Loucy (cell line): ENCODE results near the gene ABCA9.

ENCODE experiments used
- EZH2phosphoT487 ChIP-seq: fragments of 200-600 bp; IDR thresholded peaks from 2 replicates; pipeline ENCODE4 v1.6.1; 2018; ENCODE audit warnings: antibody characterized with exemption, mild to moderate bottlenecking, moderate library complexity, borderline replicate concordance
- TF ChIP-seq, protein P1 (sequence below): fragments of 200-600 bp; sonication (generic); conservative IDR thresholded peaks from 2 replicates; pipeline ENCODE4 v1.5.1; 2014; ENCODE audit warnings: mild to moderate bottlenecking, antibody characterized with exemption, low read length

DNA sequence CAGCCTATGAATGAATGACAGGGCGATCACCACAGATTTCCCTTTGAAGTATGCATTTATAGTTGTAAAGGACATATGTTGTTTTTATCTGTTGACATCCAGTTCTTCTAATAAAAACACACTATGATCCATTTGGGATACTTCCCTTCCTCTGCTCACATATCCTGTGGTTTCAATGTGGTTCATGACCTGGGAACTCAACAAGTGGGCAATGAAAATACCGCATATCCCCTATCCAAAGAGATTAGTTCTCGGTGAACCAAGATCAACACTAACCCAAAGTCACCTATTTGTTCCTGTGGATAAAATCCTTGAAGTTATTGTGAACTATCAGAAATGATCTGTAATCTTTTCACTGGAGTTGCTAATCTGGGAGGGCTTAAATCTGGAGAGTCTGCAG, 121.5 kb downstream of the ABCA9 start:
- TF ChIP-seq, protein P1, sequence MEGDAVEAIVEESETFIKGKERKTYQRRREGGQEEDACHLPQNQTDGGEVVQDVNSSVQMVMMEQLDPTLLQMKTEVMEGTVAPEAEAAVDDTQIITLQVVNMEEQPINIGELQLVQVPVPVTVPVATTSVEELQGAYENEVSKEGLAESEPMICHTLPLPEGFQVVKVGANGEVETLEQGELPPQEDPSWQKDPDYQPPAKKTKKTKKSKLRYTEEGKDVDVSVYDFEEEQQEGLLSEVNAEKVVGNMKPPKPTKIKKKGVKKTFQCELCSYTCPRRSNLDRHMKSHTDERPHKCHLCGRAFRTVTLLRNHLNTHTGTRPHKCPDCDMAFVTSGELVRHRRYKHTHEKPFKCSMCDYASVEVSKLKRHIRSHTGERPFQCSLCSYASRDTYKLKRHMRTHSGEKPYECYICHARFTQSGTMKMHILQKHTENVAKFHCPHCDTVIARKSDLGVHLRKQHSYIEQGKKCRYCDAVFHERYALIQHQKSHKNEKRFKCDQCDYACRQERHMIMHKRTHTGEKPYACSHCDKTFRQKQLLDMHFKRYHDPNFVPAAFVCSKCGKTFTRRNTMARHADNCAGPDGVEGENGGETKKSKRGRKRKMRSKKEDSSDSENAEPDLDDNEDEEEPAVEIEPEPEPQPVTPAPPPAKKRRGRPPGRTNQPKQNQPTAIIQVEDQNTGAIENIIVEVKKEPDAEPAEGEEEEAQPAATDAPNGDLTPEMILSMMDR: no peak
- no peak for TF ChIP-seq EZH2phosphoT487
